VCaP (cell line): ENCODE measurements around the gene MAP6.
"Not testable (repeated sequence)": the region's sequence is repeated elsewhere in the genome, so short reads cannot be mapped to it uniquely, and the experiment has no call there.

ENCODE experiments used
- H3K27ac ChIP-seq: fragments of 450-650 bp; 2 replicates; pipeline ENCODE4 v1.5.1; 2017
- CTCF ChIP-seq: fragments of 450-650 bp; conservative IDR thresholded peaks from 2 replicates; pipeline ENCODE4 v1.5.1; 2017; ENCODE audit warnings: mild to moderate bottlenecking, moderate library complexity

Gene MAP6

GRCh38 chr11:75591371-75591770 is 77.5 kb downstream of the MAP6 start:
- TF ChIP-seq CTCF, result no peak
- no peak overlapping the region for H3K27ac ChIP-seq

GRCh38 chr11:75589933-75590332 is 78.9 kb downstream of the MAP6 start:
- no peak for TF ChIP-seq CTCF
- H3K27ac ChIP-seq, result no peak overlapping the region

GRCh38 chr11:75589051-75589450 is 79.8 kb downstream of the MAP6 start:
- H3K27ac ChIP-seq, result no peak overlapping the region
- no peak for TF ChIP-seq CTCF

- no peak overlapping the region for H3K27ac ChIP-seq
- TF ChIP-seq CTCF, result no peak
Measured at GRCh38 chr11:75588051-75588481, 80.8 kb downstream of the MAP6 start.

GRCh38 chr11:75586395-75586794 is 82.4 kb downstream of the MAP6 start:
- H3K27ac ChIP-seq, result no peak overlapping the region

GRCh38 chr11:75585293-75585670 is 83.6 kb downstream of the MAP6 start:
- no peak for TF ChIP-seq CTCF
- no peak overlapping the region for H3K27ac ChIP-seq

More at GRCh38 chr11:75586395-75586794, 82.4 kb downstream of the MAP6 start:
- no peak for TF ChIP-seq CTCF

- H3K27ac ChIP-seq, result not testable (repeated sequence)
Measured at GRCh38 chr11:75584659-75585292, 84.1 kb downstream of the MAP6 start.
